Activated T-cell treated with anti-CD3 and anti-CD28 coated beads, Interleukin-2, amount 50 U/mL, for 1 hour (primary cell): ENCODE measurements around the gene SLC6A19.
"Not testable (repeated sequence)": the region's sequence is repeated elsewhere in the genome, so short reads cannot be mapped to it uniquely, and the experiment has no call there.

ENCODE experiments used
- DNase-seq: peaks from one replicate; pipeline ENCODE4 v3.0.0-alpha.2; 2020

SLC6A19 gene

DNA sequence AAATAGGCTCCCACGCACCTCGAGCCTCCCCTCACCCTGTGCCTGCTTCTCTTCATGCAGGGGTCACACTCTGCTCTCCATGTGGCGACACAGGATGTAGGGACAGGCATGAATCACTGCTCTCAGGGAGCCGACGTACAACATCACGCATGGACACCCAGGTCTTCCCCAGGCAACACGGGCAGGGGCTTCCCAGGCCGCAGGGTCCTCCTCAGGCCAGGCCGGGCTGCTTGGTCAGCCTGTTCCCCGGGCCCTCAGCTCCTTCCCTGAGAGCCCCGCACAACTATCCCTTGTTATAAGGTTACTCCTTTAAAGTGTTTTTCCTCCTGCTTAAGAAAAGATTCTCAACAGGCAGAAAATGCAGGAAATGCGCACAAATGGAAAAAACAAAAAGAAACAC lies 24.8 kb downstream of the SLC6A19 start:
- no peak for DNase-seq

DNA sequence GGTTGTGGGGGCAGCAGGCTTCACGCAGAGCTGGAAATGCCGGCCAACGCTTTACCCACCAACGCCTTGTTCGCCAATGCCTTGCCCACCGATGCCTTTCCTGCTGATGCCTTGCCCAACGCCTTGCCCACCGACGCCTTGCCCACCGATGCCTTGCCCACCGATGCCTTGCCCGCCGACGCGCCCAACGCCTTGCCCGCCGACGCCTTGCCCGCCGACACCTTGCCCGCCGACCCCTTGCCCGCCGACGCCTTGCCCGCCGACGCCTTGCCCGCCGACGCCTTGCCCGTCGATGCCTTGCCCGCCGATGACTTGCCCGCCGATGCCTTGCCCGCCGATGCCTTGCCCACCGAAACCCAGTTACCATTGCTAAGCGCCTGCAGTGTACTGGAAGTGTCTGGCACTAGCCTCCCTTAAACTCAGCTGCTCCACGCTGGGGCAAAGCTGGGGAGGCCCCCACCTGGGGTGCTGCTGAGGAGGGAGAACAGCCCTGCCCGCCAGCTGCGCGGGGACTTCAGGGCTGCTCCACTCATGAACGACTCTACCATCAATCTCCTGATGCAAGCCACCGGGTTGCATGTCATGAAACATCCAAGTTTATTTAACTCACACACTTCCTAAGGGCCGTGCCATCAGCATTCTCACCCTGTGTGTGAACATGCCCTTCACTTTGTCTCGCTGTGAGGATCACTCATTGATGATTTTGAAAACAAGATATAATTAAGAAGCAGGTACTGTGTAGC lies 25.6 kb downstream of the SLC6A19 start:
- DNase-seq, result no peak

DNA sequence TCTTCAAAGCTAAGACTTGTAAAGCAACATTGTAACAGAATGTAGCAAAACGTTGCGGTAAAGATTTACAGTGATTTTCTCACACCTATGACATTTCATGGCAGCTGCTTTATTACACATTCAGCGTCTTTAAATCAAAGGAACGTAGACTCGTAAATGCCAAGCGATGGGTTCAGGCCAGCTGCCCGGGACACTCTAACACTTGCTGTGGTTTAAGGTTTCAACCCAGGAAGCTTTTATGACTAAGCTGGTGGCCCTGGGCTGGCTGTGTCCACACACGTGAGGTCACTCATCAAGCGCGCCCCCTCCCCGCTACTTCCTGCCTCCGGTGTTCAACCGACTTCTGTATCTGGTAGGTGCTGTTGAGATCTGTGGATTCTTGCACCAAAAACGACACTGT lies 26.3 kb downstream of the SLC6A19 start:
- no peak for DNase-seq

DNA sequence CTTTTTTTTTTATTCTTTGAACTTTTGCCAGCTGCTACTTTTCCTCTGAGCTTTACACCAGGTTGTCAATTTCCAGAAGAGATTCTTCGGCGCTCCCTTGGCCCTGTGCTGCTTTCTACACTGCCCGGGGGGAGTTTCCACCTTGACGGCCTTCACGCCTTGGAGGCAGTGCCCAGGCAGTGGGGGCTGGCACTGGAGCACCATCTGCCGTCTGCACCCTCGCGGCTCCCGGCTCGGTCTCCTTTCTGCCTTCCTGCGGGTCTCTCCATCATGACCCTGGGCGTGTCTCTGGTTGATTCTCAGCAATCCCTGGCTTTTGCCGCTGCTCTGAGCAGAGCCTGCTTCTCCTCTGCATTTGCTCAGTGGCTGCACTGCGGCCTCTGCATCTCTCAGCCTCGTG lies 26.7 kb downstream of the SLC6A19 start:
- no peak for DNase-seq

DNA sequence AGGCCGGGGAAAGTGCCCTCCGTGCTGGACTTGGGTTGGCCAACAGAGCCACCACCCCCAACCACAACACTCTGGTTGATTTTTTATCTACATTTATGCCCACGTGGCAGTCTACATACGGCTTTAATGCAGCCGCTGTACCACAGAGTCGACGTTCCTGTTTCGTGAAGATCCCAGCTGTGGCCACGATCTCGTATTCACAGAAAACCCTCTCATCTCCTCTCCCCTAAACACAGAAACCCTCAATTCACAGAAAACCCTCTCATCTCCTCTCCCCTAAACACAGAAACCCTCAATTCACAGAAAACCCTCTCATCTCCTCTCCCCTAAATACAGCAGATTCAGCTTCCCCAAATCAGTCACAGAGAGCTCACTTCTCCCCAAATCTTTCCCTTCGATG lies 27.6 kb downstream of the SLC6A19 start:
- not testable (repeated sequence) for DNase-seq

DNA sequence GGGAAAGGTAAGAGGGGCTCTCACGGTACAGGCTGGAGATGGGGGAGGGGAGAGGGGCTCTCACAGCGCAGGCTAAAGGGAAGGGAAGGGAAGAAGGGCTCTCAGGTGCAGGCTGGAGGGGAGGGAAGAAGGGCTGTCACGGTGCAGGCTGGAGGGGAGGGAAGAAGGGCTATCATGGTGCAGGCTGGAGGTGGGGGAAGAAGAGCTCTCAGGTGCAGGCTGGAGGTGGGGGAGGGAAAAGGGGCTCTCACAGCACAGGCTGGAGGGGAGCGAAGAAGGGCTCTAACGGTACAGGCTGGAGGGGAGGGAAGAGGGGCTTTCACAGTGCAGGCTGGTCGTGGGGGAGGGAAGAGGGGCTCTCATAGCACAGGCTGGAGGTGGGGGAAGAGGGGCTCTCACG lies 28.4 kb downstream of the SLC6A19 start:
- DNase-seq, result no peak

DNA sequence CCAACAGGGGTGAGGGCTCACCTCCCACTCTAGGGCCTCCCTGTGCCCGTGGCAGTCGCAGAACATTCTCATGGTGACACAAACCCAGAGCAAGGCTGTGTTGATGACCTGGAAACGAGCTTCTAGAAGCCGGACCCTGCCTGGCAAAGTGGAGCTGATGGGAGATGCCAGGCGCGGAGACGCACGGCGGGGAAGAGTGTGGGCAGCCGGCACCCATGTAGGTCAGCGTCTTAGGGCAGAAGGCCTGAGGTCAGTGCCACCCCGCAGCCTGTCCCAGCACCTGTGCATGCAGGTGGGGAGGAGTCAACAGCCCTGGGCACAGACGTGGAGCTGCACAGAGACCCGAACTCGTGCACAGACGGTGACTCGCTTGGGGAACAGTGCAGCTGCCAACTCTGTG lies 29.2 kb downstream of the SLC6A19 start:
- no peak for DNase-seq

DNA sequence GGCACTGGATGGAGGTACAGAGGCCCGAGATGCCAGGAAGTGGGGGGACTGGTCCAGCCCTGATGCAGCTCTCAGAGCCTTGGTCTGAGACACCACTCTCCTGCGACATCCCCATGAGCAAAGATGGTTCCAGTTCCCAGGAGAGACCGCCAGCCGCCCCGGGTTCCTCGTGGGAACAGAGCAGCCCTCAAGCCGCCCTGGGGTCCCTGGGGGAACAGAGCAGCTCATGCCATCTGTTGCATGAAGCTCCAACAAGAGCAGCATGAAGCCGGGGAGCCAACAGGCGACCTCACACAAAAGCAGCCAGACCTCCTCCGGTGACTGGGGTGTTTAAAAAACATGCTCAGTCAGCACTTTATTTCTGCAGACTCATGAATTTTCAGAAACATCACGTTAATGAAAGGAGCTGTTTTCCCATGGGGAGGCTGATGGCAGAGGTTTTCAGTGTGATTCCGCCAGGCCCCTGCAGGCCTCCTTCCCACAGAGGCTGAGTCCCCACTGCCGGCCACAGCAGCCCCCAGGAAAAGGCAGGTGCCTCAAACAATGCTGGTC lies 30.0 kb downstream of the SLC6A19 start:
- no peak for DNase-seq

DNA sequence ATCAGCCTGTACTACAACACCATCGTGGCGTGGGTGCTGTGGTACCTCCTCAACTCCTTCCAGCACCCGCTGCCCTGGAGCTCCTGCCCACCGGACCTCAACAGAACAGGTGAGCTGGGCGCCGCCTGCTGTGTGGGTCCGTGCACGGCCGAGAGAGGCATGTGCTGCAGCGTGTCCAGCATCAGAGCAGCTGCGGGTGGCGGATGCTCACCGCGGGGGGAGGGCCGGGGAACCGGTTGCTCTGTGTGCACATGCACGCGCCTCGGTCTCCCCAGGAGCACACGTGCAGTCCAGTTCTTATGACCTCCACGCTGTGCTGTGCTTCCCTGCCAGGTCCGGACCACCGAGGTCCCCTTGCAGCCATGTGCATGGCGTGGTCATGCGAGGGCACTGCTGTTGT lies 31.4 kb downstream of the SLC6A19 start:
- DNase-seq, result no peak

DNA sequence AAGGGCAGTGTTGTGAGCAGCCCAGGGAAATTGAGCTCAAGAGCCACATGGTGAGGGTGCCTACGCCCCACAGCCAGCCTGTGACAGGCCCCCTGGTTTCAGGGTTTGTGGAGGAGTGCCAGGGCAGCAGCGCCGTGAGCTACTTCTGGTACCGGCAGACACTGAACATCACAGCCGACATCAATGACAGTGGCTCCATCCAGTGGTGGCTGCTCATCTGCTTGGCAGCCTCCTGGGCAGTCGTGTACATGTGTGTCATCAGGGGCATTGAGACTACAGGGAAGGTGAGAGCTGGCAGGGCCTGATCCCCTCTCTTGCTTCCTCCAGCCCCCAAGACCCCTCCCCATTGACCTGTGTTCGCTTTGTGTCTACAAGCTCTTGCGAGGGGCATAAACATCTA lies 34.0 kb downstream of the SLC6A19 start:
- DNase-seq, result no peak

DNA sequence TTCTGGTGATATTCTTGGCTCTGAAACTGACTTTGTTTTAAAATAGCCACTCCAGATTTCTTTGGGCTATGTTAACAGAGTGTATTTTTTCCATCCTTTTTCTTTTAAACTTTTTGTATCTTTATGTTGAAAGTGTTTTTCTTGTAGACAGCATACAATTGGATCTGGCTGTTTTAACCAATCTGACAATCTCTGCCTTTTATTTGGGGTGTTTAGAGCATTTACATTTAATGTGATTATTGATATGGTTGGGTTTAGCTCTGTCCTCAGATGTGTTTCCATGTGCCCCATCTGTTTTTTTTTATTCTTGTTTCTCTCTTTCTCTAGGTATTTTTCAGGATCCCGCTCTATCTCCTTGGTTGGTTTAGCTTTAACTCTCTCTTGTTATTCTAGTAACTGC lies 34.4 kb downstream of the SLC6A19 start:
- DNase-seq, result no peak

DNA sequence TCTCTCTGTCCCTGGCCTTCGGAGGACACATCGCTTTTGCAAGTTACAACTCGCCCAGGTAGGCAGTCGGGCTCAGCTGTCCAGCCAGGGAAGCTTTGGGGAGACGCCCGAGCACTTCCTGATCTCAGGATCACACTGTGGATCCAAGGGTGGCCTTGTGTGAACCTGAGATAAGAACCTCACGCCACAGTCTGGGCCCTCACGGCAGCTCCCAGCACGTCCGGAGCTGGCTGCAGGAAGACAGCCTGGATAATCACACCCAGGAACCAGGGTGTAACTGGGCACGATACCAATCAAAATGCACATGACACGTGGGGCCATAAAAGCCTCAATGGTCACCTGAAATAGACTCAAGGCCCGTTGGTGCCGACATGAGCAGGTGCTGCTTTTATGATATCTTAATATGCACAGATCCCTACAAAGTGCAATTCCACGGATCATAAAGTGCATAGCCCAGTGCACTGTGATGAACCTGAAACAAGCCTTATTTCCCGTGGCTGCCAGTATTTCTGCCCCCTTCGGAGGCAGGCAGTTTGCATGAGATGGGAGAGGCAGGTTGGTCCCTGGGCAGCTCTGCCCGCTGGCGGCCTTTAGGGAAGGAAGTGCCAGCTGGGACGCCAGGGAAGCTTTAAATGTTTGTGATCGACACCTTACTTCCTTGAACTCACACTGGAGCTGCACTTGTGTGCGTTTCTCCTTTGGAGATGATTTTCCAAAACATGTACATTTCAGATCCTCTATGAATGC lies 38.3 kb downstream of the SLC6A19 start:
- DNase-seq, result no peak

DNA sequence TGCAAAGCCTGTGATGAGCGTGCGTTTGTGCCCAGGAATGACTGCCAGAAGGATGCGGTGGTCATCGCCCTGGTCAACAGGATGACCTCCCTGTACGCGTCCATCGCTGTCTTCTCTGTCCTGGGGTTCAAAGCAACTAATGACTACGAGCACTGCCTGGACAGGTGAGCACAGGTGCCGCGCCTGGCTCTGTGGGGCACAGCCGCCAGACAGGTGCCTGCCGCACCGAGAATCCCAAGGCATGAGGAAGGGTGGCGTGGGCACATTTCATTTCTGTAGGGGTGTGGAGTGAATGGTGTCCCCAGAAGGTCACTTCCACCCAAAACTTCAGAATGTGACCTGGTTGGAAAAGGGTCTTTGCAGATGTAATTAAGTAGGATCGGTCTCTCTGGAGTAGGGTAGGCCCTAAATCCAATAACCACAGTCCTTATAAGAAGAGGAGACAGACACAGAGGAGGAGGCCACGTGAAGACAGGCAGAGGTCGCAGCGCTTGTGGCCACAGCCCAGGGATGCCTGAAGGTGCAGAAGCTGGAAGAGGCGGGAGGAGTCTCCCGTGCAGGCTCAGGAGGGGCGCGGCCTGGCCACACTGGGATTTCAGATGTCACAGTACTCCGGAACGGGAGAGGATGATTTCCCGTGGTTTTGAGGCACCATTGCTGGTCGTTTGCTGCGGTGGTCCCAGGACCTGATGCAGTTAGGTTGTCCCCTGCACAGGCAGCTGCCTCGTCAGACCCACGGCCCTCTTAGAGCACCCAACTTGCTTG lies 39.3 kb downstream of the SLC6A19 start:
- DNase-seq, result no peak

DNA sequence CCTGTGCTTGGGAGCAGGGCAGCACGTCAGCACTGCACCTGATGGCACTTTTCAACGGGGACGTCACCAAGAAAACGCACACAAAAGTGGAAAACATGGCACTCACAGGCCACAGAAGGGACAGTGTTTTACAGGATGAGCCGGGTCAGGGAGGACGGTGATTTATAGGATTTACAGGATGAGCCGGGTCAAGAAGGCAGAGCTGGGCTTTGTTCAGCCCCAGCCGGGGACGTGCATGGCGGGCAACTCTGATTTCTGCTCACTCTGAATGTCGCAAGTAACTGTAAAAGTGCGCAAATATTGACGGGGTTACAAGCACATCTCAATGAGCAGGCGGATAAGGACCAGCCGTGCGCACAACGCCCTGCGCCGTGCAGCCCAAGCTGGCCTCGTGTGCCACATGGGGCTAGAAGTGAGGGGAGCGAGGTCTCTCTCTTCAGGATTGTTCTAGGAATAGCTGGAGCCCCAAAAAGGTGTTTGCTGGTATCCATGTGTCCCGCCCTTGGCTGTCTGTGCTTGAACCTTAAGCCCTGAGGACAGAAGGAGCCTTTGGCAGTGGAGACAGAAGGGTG lies 40.2 kb downstream of the SLC6A19 start:
- DNase-seq, result no peak

DNA sequence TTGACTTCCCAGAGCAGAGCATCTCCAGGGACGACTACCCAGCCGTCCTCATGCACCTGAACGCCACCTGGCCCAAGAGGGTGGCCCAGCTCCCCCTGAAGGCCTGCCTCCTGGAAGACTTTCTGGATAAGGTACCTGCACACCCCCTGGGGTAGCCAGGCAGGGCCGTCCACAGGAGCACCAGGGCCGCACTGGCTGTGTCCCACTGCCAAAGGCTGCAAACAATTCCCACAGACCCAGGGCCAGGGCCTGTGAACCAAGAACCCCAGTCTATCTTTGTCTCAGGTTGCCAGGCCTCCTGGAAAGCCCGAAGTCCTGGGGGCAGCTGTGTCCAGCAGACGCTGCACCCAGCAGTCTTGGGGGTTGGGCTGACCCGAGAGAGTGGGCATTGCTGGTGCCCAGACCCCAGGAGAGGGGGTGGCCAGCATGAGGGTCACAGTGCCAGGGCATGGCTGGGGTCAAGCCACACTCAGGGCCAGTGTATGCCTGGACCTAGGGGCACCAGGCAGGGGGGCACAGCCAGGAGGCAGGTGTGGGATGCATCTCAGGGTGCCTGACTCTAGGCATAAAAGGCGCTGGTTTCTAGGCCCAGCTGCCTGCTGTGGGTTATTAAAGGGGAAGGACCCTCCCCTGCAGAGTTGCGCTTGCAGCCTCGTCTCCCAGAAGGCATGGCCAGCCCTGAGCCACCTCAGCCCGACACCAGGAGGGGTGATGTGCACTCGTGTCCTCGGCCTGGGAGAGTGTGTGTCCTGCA lies 41.5 kb downstream of the SLC6A19 start:
- DNase-seq, result no peak

DNA sequence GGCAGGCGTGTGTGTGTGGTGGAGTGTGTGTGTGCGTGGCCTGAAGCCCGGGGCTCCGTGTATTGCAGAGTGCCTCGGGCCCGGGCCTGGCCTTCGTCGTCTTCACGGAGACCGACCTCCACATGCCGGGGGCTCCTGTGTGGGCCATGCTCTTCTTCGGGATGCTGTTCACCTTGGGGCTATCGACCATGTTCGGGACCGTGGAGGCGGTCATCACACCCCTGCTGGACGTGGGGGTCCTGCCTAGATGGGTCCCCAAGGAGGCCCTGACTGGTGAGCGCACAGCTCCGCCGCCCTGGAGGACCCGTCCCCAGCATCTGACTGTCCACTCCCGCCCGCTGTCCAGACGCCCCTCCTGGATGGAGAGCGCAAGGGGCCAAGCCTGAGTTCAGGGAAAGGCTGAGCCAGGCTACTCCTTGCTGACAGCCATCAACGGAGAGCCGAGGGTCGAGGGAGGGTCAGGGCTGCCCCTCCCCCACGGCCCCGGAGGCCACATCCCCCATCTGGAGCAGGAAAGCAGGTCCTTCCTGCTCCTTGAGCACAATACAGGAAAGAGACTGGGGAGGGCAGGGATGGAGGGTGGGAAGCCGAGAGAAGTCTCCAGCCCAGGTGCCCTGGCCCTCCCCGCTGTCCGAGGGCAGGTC lies 42.2 kb downstream of the SLC6A19 start:
- DNase-seq, result no peak

DNA sequence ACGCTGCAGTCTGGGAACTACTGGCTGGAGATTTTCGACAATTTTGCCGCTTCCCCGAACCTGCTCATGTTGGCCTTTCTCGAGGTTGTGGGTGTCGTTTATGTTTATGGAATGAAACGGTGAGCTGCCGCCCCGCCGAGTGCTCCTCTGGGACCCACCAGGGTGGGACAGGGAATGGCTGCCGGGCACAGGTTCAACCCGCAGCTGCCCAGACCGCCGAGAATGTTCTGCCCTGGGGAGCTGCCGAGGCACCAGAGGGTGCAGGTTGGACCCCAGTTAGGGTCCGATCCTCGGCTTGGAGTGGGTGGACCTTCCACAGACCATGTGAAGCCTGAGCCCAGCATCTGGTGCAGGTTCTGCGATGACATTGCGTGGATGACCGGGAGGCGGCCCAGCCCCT lies 42.9 kb downstream of the SLC6A19 start:
- no peak for DNase-seq

DNA sequence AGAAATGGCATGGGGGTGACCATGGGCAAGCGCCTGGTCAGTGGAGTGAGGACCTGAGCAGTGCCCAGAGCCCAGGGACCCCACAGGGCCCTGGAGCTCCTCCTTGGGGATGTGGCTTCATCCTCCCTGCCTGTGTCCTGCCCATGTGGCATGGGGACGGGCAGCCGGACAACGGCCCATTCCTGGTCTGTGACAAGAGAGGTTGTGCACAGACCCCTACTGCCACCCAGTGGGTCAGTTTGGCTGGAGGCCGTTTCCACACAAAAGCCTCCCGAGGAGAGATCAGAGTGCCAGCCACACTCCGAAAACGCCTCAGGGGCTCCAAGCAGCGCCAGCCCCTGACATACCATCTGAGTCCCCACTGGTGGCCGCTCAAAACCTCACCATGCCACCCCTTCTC lies 43.6 kb downstream of the SLC6A19 start:
- no peak for DNase-seq

DNA sequence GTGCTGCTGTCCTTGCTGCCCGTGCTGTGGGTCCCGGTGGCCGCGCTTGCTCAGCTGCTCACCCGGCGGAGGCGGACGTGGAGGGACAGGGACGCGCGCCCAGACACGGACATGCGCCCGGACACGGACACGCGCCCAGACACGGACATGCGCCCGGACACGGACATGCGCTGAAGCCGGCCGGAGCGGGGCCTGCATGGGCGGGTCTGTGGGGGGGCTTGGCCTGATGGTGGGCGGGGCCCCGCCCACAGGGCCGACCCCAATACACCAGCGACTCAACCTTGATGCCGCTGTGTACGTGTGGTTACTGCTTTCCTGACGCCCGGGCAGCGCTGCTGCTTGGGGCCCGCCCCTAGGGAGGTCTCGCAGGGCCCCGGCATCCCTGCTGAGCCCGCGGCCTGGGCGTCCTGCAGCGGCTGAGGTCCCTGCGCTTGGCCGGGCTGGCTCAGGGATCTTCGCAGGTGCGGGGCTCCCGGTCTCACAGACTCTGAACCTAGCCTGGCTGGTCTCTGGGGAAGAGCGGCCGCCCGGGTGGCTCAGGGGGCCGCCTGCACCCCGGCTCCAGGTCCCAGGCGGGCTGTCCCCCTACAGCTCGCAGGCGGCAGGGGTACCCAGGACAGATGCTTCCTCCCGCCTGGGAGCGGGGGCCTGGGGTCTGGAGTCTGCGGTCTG lies 44.6 kb downstream of the SLC6A19 start:
- no peak for DNase-seq

DNA sequence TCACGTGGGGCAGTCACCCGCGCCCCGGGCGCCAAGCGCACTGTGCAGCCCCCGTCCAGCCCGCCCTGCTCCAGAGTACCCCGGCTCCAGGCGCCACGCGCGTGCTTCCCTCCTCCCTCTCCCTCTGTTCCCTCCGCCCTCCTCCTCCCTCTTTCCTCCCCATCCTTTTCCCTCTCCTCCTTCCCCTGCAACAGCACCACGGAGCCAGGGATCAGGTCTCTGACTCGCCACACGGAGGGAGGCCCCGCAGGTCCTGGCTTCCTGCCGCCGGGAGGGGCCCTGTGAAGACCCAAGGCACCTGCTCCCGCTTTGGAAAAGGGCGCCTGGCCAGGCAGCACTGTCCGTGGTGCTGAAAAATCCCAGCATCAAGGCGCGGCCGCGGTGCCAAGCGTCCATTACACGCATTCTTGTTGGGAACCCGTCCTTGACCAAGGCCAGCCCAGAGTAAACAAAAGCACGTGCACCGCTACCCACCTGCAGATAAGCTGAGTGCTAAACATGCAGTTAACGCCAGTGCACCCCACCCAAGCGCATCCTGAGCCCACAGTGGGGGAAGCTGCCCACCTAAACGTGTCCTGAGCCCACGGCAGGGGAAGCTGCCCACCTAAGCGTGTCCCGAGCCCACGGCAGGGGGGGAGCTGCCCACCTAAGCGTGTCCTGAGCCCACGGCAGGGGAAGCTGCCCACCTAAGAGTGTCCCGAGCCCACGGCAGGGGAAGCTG lies 45.5 kb downstream of the SLC6A19 start:
- peak; percentile 25 for DNase-seq

DNA sequence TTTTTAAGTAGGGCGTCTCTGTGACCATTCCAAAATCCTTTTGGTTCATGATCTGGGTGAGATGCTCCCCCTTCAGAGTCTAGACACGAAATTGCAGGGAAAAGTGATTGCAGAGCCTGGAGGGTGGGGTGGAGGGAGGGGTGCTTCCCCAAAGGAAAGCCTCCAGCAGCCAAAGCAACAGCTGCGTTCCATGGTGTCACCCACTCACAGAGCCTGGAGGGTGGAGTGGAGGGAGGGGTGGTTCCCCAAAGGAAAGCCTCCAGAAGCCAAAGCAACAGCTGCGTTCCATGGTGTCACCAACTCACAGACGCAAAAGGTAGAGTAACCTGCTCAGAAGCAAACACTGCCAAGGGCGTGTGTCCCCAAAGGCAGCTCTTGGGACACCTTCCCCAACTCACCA lies 46.4 kb downstream of the SLC6A19 start:
- DNase-seq, result no peak
